ENCODE measurements around the gene PCDHGA2.
A peak's percentile ranks its signal among the peaks of the same experiment; 100 is the strongest.
"Not testable (repeated sequence)": the region's sequence is repeated elsewhere in the genome, so short reads cannot be mapped to it uniquely, and the experiment has no call there.

Gene PCDHGA2

GRCh38 chr5:141349917-141350619 is 11.5 kb downstream of the PCDHGA2 start, which contains the start of gene PCDHGB1:
Gene PCDHGB1, plus strand, starts transcription at chr5:141350099. Its CDS starts 162 bp downstream, at chr5:141350261.
- peak; percentile 69 for DNase-seq

GRCh38 chr5:141351591-141351990 is 13.0 kb downstream of the PCDHGA2 start:
- no peak for DNase-seq

DNA sequence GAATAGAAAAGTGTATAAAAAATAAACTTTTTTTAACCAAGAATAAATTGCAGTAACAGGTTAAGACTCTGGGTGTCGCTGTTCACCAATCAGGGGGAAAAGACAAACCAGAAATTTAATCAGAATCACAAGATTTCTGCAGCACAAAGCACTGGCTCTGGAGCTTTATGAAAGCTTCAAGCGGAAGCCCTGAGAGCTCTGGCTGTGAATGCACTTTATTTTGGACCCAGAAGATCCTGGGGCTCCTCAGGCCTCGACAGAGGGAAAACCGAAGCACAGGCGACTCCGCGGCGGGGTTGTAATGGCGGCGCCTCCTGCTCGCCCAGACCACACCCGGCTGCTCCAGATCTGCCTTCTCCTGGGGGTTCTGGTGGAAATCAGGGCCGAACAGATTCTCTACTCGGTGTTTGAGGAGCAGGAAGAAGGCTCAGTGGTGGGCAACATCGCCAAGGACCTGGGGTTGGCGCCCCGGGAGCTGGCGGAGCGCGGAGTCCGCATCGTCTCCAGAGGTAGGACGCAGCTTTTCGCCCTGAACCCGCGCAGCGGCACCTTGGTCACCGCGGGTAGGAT is 16.4 kb downstream of the PCDHGA2 start, which contains the start of gene PCDHGA4:
Gene PCDHGA4 (plus strand): TSS at position 122 of the 570 bp plus-strand sequence. CDS start 87 bp downstream, at position 209.
- DNase-seq = peak; percentile 26

DNA sequence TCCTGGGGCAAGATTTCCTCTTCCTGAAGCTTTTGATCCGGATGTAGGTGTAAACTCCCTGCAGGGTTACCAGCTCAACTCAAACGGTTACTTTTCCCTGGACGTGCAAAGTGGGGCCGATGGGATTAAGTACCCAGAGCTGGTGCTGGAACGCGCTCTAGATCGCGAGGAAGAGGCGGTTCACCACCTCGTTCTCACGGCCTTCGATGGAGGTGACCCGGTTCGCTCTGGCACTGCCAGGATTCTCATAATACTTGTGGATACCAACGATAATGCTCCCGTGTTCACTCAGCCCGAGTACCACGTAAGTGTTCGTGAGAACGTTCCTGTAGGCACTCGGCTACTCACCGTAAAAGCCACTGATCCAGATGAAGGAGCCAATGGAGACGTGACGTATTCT is 17.1 kb downstream of the PCDHGA2 start:
- no peak for DNase-seq

DNA sequence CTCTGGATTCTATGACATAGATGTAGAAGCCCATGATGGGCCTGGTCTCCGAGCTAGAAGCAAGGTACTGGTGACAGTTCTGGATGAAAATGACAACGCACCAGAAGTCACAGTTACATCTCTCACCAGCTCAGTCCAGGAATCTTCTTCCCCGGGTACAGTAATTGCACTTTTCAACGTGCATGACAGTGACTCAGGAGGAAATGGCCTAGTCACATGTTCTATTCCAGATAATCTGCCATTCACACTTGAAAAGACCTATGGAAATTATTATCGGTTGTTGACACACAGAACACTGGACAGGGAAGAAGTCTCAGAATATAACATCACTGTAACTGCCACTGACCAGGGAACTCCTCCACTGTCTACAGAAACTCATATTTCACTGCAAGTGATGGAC is 17.6 kb downstream of the PCDHGA2 start:
- DNase-seq = no peak

- DNase-seq = no peak
These were observed 18.4 kb downstream of the PCDHGA2 start for GRCh38 chr5:141356950-141357349.

DNA sequence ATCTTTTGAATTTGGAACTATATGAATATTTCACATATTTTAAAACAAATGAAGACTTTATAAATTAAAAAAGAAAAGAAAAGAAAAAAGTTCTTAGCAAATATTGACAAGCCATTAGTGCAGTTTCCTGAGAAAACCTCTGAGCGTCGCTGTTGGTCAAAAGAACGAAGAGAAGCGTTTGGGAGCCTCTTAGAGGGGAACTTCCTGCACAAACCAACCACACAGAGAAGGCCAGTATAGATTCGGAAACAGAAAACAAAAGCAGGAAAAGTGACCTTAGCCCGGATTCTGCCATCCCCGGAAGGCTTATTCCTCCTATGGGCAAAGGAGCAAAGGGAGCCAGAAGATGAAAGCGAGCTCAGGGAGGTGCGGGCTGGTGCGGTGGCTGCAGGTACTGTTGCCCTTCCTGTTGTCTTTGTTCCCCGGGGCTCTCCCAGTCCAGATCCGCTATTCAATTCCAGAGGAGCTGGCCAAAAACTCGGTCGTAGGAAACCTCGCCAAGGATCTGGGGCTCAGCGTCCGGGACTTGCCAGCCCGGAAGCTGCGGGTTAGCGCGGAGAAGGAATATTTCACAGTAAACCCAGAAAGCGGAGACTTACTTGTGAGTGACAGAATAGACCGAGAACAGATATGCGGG is 21.3 kb downstream of the PCDHGA2 start, which contains the start of gene PCDHGB2:
Gene PCDHGB2 (plus strand): TSS at position 205 of the 637 bp plus-strand sequence. CDS start 142 bp downstream, at position 347.
- DNase-seq = peak; percentile 50

DNA sequence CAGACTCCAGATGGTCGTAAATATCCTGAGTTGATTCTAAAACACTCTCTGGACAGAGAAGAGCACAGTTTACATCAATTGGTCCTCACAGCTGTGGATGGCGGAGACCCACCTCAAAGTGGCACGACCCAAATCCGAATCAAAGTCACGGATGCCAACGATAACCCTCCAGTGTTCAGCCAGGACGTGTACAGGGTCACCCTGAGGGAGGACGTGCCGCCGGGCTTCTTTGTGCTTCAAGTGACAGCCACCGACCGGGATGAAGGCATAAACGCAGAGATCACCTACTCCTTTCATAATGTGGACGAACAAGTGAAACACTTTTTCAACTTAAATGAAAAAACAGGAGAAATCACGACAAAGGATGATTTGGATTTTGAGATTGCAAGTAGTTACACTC is 22.1 kb downstream of the PCDHGA2 start:
- DNase-seq = no peak

DNA sequence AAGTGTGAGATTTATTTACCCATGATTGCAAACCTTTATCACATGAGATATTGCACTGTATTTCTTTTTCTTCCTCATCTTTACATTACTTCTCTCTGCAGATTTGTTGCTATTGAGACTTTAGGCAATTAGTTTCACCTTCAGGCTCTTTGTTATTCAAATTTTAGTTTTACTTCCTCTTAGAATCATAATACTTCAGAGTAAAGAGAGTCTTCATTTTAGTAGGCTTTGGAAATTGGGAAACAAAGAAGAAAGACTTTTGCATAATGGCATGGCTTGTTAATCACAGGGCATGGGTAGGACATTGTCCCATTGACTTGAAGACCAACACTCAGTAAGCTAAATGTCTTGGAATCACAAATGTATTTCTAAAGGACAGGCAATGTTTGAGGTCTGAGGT is 24.2 kb downstream of the PCDHGA2 start:
- no peak for DNase-seq

GRCh38 chr5:141363952-141364660 is 25.5 kb downstream of the PCDHGA2 start, which contains the start of gene PCDHGA5:
Gene PCDHGA5, plus strand, starts transcription at chr5:141364162. Its CDS starts 169 bp downstream, at chr5:141364331.
- DNase-seq = peak; percentile 42

GRCh38 chr5:141366016-141366896 is 27.7 kb downstream of the PCDHGA2 start:
- DNase-seq = no peak

GRCh38 chr5:141369994-141370848 is 31.7 kb downstream of the PCDHGA2 start, which contains the start of gene PCDHGB3:
Gene PCDHGB3, plus strand, starts transcription at chr5:141370242. Its CDS starts 153 bp downstream, at chr5:141370395.
- DNase-seq = peak; percentile 69

- no peak for DNase-seq
These were observed 33.3 kb downstream of the PCDHGA2 start for GRCh38 chr5:141371572-141372475.

DNA sequence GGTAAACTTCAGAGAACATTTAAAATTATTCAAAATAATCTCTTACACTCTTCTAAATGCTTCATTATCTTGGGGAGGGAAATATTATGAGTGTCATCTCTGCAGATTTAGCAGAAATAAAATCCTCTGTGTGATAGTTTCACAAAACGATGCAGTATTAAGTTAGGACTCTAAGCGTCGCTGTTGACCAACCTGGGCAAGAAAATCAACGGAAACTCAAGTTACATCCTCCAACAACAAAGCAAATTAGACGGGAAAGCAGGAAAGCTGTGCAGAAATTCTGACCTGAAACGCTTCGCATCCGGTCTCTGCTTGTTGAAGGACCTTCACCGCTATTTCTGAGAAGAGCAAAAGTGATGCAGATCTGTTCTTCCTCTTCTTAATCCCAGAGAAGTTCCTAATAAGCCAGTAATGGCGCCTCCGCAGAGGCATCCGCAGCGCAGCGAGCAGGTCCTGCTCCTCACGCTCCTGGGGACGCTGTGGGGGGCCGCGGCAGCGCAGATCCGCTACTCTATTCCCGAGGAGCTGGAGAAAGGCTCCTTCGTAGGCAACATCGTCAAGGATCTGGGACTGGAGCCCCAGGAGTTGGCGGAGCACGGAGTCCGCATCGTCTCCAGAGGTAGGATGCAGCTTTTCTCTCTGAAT is 35.2 kb downstream of the PCDHGA2 start, which contains the start of gene PCDHGA6:
Gene PCDHGA6 (plus strand): TSS at position 219 of the 645 bp plus-strand sequence. CDS start 193 bp downstream, at position 412.
- DNase-seq = peak; percentile 55

DNA sequence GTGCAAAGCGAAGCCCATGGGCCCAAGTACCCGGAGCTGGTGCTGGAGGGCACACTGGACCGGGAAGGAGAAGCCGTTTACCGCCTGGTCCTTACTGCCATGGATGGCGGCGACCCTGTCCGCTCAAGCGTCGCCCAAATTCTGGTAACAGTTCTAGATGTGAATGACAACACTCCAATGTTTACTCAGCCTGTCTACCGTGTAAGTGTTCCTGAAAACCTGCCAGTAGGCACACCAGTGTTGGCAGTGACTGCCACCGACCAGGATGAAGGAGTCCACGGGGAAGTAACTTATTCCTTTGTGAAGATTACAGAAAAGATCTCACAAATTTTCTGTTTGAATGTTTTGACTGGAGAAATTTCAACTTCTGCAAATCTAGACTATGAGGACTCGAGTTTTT is 36.1 kb downstream of the PCDHGA2 start:
- no peak for DNase-seq

DNA sequence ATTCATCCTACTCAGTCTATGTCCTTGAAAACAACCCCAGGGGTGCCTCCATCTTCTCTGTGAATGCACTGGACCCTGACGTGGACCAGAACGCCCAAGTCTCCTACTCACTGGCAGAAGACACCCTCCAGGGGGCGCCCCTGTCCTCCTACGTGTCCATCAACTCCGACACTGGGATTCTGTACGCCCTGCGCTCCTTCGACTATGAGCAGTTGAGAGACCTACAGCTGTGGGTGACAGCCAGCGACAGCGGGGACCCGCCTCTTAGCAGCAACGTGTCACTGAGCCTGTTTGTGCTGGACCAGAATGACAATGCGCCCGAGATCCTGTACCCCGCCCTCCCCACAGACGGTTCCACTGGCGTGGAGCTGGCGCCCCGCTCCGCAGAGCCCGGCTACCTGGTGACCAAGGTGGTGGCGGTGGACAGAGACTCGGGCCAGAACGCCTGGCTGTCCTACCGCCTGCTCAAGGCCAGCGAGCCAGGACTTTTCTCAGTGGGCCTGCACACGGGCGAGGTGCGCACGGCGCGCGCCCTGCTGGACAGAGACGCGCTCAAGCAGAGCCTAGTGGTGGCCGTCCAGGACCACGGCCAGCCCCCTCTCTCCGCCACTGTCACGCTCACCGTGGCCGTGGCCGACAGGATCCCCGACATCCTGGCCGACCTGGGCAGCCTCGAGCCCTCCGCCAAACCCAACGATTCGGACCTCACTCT is 37.0 kb downstream of the PCDHGA2 start:
- DNase-seq = not testable (repeated sequence)

GRCh38 chr5:141382469-141383294 is 44.1 kb downstream of the PCDHGA2 start, which contains the start of gene PCDHGA7:
Gene PCDHGA7, plus strand, starts transcription at chr5:141382742. Its CDS starts 158 bp downstream, at chr5:141382900.
- DNase-seq = peak; percentile 55
